Nephron (organoid): ENCODE data around the gene E2F6.

Source experiments
- H3K27ac Mint-ChIP-seq, 3 experiments: 2 replicates each; pipeline ENCODE4 v1.8.0; 2020; ENCODE audit warnings: mixed read lengths in 3 of 3, mild to moderate bottlenecking in 2 of 3, moderate library complexity in 1 of 3
- H3K27me3 Mint-ChIP-seq: 2 replicates; pipeline ENCODE4 v1.8.0; 2021; ENCODE audit warnings: low read depth, mild to moderate bottlenecking, moderate library complexity, mixed read lengths
- H3K36me3 Mint-ChIP-seq: 2 replicates; pipeline ENCODE4 v1.8.0; 2020; ENCODE audit warnings: low read depth, mixed read lengths
- H3K4me1 Mint-ChIP-seq: 2 replicates; pipeline ENCODE4 v1.8.0; 2020; ENCODE audit warnings: mixed read lengths
- H3K4me3 Mint-ChIP-seq, 3 experiments: 2 replicates each; pipeline ENCODE4 v1.8.0; 2020; ENCODE audit warnings: mild to moderate bottlenecking in 3 of 3, mixed read lengths in 3 of 3, moderate library complexity in 2 of 3
- H3K9me3 Mint-ChIP-seq: 2 replicates; pipeline ENCODE4 v1.8.0; 2020; ENCODE audit warnings: mixed read lengths
- TF ChIP-seq, protein P1 (sequence below), 3 experiments: fragments of 200-600 bp; sonication (generic); IDR thresholded peaks; one replicate each; pipeline ENCODE4 v1.5.0; 2021; ENCODE audit warnings: antibody characterized with exemption in 3 of 3; ENCODE audit not compliant: unreplicated experiment in 3 of 3

The E2F6 gene

DNA sequence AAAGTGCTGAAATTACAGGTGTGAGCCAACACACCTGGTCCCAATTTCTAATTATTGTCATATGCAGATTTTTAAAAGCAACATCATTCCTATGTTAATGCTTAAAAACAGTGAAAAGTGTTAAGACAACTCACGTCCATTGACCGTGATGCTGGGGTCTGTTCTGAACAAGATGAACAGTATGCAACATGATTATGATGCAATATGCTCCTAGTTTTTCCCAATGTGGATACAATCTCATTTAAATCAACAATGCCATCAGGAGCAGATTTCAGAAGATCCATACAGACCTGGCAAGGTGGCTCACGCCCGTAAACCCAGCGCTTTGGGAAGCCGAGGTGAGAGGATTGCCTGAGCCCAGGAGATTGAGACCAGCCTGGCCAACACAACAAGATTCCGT is 31.5 kb downstream of the E2F6 start:
- peaks cover 46% of the 10 kb centered on the region for H3K36me3 Mint-ChIP-seq
- H3K4me1 Mint-ChIP-seq = no peaks in the 10 kb centered on the region
- peaks cover 2% of the 10 kb centered on the region for H3K9me3 Mint-ChIP-seq
- no peaks in the 10 kb centered on the region for H3K27me3 Mint-ChIP-seq
- no peak overlapping the region for H3K4me3 Mint-ChIP-seq
- H3K27ac Mint-ChIP-seq = no peak overlapping the region
- TF ChIP-seq, protein P1, sequence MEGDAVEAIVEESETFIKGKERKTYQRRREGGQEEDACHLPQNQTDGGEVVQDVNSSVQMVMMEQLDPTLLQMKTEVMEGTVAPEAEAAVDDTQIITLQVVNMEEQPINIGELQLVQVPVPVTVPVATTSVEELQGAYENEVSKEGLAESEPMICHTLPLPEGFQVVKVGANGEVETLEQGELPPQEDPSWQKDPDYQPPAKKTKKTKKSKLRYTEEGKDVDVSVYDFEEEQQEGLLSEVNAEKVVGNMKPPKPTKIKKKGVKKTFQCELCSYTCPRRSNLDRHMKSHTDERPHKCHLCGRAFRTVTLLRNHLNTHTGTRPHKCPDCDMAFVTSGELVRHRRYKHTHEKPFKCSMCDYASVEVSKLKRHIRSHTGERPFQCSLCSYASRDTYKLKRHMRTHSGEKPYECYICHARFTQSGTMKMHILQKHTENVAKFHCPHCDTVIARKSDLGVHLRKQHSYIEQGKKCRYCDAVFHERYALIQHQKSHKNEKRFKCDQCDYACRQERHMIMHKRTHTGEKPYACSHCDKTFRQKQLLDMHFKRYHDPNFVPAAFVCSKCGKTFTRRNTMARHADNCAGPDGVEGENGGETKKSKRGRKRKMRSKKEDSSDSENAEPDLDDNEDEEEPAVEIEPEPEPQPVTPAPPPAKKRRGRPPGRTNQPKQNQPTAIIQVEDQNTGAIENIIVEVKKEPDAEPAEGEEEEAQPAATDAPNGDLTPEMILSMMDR (IDR thresholded peaks at IDR 0.05; ENCODE audit: unreplicated experiment in 3 of 3) = no peak

DNA sequence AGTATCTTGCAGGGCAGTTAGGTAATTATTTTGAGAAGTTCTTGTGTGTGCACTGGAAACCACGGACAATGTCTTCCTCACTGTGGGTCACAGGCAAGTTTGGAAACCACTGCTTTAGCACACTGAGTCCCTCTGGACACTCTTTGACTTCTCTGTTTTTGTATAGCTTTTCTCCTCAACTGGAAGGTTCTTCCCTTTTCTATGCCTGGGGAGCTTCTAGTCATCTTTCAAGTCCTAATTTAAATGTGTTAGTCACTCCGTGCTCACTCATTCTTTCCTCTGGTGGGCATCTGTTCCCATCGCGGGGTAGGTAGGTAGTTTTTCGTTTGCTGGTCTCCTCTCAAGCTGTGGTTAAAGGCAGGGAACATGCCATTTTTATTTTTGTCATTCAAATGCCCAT is 32.1 kb downstream of the E2F6 start:
- Mint-ChIP-seq H3K9me3 (peaks cover 2% of the 10 kb centered on the region), H3K4me1 (no peaks in the 10 kb centered on the region), H3K27ac (no peak overlapping the region), H3K36me3 (peaks cover 43% of the 10 kb centered on the region), H3K27me3 (no peaks in the 10 kb centered on the region), H3K4me3 (no peak overlapping the region)
- TF ChIP-seq, protein P1 (IDR thresholded peaks at IDR 0.05; ENCODE audit: unreplicated experiment in 3 of 3) = no peak

DNA sequence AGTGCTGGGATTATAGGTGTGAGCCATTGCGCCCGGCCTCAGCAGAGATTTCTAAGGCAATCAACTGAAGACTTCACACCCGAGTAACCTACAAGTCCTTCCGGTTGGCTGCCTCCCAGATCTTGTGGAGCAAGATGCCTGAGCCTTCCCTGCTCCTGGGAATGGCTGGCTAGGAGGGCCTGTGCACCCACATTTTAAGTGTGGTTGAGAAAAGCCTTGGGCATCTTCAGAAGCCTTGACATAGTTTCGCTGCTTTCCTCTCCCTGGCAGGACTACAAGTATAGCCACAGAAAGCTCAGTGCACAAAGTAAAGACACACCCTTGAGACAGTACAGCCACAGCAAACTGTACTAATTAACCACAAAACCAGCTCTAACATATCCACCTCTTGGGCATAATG is 35.2 kb downstream of the E2F6 start:
- no peak overlapping the region for H3K4me3 Mint-ChIP-seq
- peaks cover 24% of the 10 kb centered on the region for H3K36me3 Mint-ChIP-seq
- TF ChIP-seq, protein P1 (IDR thresholded peaks at IDR 0.05; ENCODE audit: unreplicated experiment in 3 of 3) = no peak
- H3K27me3 Mint-ChIP-seq = no peaks in the 10 kb centered on the region
- H3K9me3 Mint-ChIP-seq = peaks cover 2% of the 10 kb centered on the region
- H3K4me1 Mint-ChIP-seq = no peaks in the 10 kb centered on the region
- no peak overlapping the region for H3K27ac Mint-ChIP-seq

DNA sequence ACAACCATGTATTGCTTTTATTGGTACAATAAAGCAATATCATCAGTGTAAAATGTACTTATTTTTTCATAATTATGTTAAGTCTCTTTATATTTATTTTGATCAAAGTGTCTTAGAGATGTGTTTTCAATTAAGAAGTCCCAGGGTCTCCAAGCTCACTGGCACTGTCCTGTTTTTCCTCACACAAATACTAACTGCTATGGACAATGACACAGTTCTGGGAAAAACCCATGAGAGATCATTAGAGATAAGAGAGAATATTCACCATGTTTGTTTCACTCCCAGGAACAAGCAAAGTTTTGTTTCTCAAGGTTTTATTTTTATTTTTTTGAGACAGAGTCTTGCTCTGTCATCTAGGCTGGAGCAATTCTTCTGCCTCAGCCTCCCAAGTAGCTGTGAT is 38.7 kb downstream of the E2F6 start:
- Mint-ChIP-seq H3K4me3 (no peak overlapping the region), H3K27me3 (no peaks in the 10 kb centered on the region), H3K36me3 (peaks cover 4% of the 10 kb centered on the region), H3K27ac (no peak overlapping the region), H3K4me1 (no peaks in the 10 kb centered on the region), H3K9me3 (peaks cover 2% of the 10 kb centered on the region)
- TF ChIP-seq, protein P1 (IDR thresholded peaks at IDR 0.05; ENCODE audit: unreplicated experiment in 3 of 3) = no peak

DNA sequence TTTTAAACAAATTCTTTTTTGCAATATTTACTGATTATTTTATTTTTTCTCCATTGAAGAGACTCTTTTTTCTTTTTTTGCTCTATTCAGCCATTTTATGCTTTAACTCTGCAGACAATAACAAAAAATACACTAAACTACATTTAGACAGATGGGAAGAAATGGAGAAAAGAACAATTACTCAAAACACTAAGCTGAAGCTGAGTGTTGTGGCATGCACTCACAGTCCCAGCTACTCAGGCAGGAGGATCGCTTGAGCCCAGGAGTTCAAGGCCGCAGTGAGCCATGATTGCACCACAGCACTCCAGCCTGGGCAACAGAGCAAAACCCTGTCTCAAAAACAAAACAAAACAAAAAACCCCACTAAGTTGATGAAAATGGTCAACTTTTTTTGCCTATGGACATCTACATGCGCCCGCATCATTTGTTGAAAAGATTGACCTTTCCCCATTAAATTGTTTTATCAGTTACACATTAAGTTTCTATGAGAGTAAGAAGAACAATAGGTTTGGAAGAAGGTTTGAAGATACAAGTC is 43.0 kb downstream of the E2F6 start:
- peaks cover 6% of the 10 kb centered on the region for H3K9me3 Mint-ChIP-seq
- H3K27ac Mint-ChIP-seq = no peak overlapping the region
- TF ChIP-seq, protein P1 (IDR thresholded peaks at IDR 0.05; ENCODE audit: unreplicated experiment in 3 of 3) = no peak
- H3K4me1 Mint-ChIP-seq = peaks cover 6% of the 10 kb centered on the region
- no peaks in the 10 kb centered on the region for H3K27me3 Mint-ChIP-seq
- H3K36me3 Mint-ChIP-seq = peaks cover 13% of the 10 kb centered on the region
- H3K4me3 Mint-ChIP-seq = no peak overlapping the region

DNA sequence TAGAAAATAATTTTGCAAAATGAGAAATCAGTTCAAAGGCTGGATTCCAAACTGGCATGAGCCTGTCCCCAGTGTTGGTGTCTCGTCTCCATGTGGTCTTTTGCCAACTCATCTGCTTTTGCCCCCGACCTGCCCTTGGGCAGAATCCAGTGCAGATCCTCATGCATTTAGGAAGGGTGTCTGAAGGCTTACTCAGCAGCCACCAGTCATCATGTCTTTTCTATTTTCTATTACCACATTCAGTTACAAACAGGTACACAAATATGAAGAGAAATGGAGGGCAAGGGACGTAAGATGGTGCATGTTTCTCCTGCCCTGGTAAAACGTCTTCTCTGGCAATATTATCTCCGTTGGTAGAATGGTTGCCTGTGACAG is 43.5 kb downstream of the E2F6 start:
- Mint-ChIP-seq H3K9me3 (peaks cover 7% of the 10 kb centered on the region), H3K27me3 (no peaks in the 10 kb centered on the region), H3K36me3 (peaks cover 14% of the 10 kb centered on the region), H3K27ac (no peak overlapping the region), H3K4me3 (no peak overlapping the region), H3K4me1 (peaks cover 6% of the 10 kb centered on the region)
- TF ChIP-seq, protein P1 (IDR thresholded peaks at IDR 0.05; ENCODE audit: unreplicated experiment in 3 of 3) = no peak
